Nephron (organoid): Measurements from ENCODE around the gene LPP.

ENCODE experiments used
- H3K27ac Mint-ChIP-seq, 3 experiments: 2 replicates each; pipeline ENCODE4 v1.8.0; 2020; ENCODE audit warnings: mixed read lengths in 3 of 3, mild to moderate bottlenecking in 2 of 3, moderate library complexity in 1 of 3
- H3K27me3 Mint-ChIP-seq: 2 replicates; pipeline ENCODE4 v1.8.0; 2021; ENCODE audit warnings: low read depth, mild to moderate bottlenecking, moderate library complexity, mixed read lengths
- H3K36me3 Mint-ChIP-seq: 2 replicates; pipeline ENCODE4 v1.8.0; 2020; ENCODE audit warnings: low read depth, mixed read lengths
- H3K4me1 Mint-ChIP-seq: 2 replicates; pipeline ENCODE4 v1.8.0; 2020; ENCODE audit warnings: mixed read lengths
- H3K4me3 Mint-ChIP-seq, 3 experiments: 2 replicates each; pipeline ENCODE4 v1.8.0; 2020; ENCODE audit warnings: mild to moderate bottlenecking in 3 of 3, mixed read lengths in 3 of 3, moderate library complexity in 2 of 3
- H3K9me3 Mint-ChIP-seq: 2 replicates; pipeline ENCODE4 v1.8.0; 2020; ENCODE audit warnings: mixed read lengths
- CTCF ChIP-seq, 3 experiments: fragments of 200-600 bp; sonication (generic); IDR thresholded peaks; one replicate each; pipeline ENCODE4 v1.5.0; 2021; ENCODE audit warnings: antibody characterized with exemption in 3 of 3; ENCODE audit not compliant: unreplicated experiment in 3 of 3

The LPP gene

DNA sequence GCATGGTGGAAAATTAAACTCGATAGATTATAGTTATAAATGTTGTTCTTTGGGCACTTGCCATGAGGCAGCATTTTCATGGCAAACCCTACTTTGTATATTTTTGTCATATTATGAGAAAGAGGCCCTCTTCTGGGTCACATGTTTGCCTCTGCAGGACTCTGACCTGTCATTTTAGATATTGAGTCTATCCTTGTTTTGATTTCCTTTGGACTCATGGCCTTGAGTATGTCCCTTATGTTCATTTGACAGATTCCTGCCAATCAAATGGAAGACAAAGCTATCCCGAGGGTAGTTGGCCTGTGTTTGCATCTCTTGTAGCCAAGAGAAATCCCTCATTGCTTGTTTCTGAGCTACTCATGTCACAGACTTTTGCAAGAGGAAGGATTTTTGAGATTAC lies 226.3 kb downstream of the LPP start:
- TF ChIP-seq CTCF (IDR thresholded peaks at IDR 0.05; ENCODE audit: unreplicated experiment in 3 of 3), result no peak
- Mint-ChIP-seq H3K9me3 (peaks cover 29% of the 10 kb centered on the region), H3K27ac (no peak overlapping the region), H3K4me1 (no peaks in the 10 kb centered on the region), H3K27me3 (no peaks in the 10 kb centered on the region), H3K4me3 (no peak overlapping the region), H3K36me3 (peaks cover 41% of the 10 kb centered on the region)

DNA sequence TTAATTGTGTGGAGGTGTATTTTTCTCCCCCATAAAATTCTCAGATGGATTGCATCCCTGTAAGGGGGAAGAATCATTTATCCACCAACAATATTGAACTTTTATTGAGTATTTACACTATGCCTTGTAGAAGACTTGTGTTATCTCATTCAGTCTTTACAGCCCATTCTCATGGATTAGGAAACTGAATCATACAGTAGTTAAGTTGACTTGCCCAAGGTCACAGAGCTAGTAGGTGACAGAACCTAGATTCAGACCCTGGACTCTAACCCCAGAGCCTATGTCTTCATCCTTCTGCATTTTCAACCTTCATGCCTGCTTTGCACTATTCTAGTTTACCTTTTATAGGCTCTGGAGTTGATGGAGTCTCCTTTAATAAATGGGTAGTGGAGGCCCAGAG lies 226.8 kb downstream of the LPP start:
- no peak overlapping the region for H3K4me3 Mint-ChIP-seq
- no peak for TF ChIP-seq CTCF (IDR thresholded peaks at IDR 0.05; ENCODE audit: unreplicated experiment in 3 of 3)
- H3K9me3 Mint-ChIP-seq, result peaks cover 29% of the 10 kb centered on the region
- H3K27me3 Mint-ChIP-seq, result no peaks in the 10 kb centered on the region
- peaks cover 37% of the 10 kb centered on the region for H3K36me3 Mint-ChIP-seq
- no peaks in the 10 kb centered on the region for H3K4me1 Mint-ChIP-seq
- H3K27ac Mint-ChIP-seq, result no peak overlapping the region

- Mint-ChIP-seq H3K9me3 (peaks cover 8% of the 10 kb centered on the region), H3K27me3 (no peaks in the 10 kb centered on the region), H3K36me3 (peaks cover 12% of the 10 kb centered on the region), H3K27ac (no peak overlapping the region), H3K4me3 (no peak overlapping the region), H3K4me1 (no peaks in the 10 kb centered on the region)
- no peak for TF ChIP-seq CTCF (IDR thresholded peaks at IDR 0.05; ENCODE audit: unreplicated experiment in 3 of 3)
Observed at GRCh38 chr3:188383748-188384147, 229.8 kb downstream of the LPP start.

DNA sequence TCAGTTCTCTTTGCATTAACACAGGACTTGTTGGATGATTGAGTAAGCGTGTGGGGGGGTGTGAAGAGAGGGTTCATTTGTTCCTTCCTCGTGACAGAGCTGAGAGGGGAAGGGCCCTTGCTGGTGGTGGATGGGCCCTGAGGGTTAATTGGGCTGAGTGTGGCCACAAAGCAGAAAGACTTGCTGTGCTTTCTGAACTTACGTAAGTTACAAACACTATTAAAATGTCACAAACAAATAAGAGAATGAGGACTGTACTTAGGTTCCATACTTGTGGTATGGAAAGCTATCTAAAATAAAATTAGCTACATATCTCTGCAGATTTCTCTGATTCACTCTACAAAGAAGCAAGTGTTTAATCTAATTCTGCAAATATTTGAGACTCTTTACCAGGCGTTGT lies 231.3 kb downstream of the LPP start:
- no peaks in the 10 kb centered on the region for H3K9me3 Mint-ChIP-seq
- H3K4me1 Mint-ChIP-seq, result peaks cover 7% of the 10 kb centered on the region
- no peak for TF ChIP-seq CTCF (IDR thresholded peaks at IDR 0.05; ENCODE audit: unreplicated experiment in 3 of 3)
- no peaks in the 10 kb centered on the region for H3K27me3 Mint-ChIP-seq
- H3K27ac Mint-ChIP-seq, result no peak overlapping the region
- no peak overlapping the region for H3K4me3 Mint-ChIP-seq
- no peaks in the 10 kb centered on the region for H3K36me3 Mint-ChIP-seq

DNA sequence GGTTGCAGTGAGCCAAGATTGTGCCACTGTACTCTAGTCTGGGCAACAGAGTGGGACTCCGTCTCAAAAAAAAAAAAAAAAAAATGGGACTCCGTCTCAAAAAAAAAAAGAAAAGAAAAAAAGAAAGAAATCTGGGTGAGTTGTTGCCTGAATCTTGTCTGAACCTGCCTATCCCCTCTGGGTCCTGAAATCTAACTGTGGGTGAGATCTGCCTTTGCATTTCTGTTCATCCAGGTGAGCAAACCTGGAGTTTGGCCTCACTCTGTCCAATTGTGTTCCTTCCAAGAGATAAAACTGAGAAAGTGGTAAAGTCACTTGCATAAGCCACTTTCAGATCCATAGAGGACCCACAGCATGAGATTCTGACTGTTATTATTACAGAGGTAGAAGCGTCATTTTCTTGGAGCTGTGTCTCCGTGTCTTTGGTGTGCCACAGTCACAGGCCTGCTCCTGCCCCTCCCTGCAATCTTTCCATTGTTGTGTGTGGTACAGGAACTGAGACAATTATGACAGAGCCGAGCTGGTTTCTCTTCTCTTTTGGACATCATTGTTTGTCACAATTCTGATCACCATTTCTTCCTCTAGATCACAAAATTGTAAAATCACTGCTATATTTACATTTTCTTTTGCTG lies 235.9 kb downstream of the LPP start:
- no peak for TF ChIP-seq CTCF (IDR thresholded peaks at IDR 0.05; ENCODE audit: unreplicated experiment in 3 of 3)

DNA sequence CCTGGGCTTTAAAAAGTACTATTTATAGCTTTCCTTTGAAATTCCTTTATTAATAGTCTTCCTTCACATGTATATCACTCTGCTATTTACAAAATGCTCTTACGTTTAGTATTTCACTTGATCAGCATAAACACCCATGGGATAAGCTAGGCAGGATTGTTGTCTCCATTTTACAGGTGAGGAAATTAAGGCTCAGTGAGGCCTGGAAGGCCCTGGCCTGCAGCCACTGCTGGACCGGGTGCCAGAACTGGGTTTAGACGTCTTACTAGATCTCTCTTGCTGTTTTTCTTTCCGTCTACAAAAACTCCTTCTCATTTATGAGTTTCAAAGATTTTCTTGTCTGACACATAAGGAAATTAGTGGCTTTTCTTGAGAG lies 236.4 kb downstream of the LPP start:
- Mint-ChIP-seq H3K4me3 (no peak overlapping the region), H3K4me1 (peaks cover 11% of the 10 kb centered on the region), H3K9me3 (no peaks in the 10 kb centered on the region), H3K27me3 (no peaks in the 10 kb centered on the region), H3K36me3 (no peaks in the 10 kb centered on the region), H3K27ac (peak overlapping the region in 1 of 3 experiments; percentile 19)
- TF ChIP-seq CTCF (IDR thresholded peaks at IDR 0.05; ENCODE audit: unreplicated experiment in 3 of 3), result no peak

More for the DNA sequence above, 235.9 kb downstream of the LPP start:
- no peaks in the 10 kb centered on the region for H3K36me3 Mint-ChIP-seq
- H3K27me3 Mint-ChIP-seq, result no peaks in the 10 kb centered on the region
- peak overlapping the region in 1 of 3 experiments; percentile 19 for H3K27ac Mint-ChIP-seq
- H3K4me3 Mint-ChIP-seq, result no peak overlapping the region
- peaks cover 11% of the 10 kb centered on the region for H3K4me1 Mint-ChIP-seq
- H3K9me3 Mint-ChIP-seq, result no peaks in the 10 kb centered on the region
